Measurements from ENCODE around the gene CHCHD3.

DNA sequence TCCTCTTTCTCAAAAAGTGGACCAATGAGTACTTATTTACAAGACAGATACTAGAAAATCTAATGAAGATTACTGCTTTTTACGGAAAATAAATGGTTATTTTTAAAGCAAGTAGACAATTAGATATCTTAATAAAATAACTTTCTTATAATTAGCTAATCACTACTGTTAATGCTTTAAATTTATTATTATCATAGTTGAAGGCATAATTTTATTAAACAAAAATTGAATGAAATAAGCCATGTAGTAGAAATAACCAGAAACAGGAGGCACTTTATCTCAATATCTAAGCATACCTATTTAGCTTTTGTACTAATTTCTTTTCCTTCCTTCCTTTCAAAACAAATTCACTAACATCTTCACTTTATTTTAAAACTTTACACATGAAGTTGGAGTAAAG lies 134.9 kb downstream of the CHCHD3 start:
- TF ChIP-seq CTCF (conservative IDR thresholded peaks at IDR 0.05; ENCODE audit: low read depth, low read length) (no peak), EZH2 (IDR thresholded peaks at IDR 0.05; ENCODE audit: low read length, unreplicated experiment) (no peak)
